K562 (cell line): ENCODE data around the gene STK17A. TPM values are rescaled to one million over a fixed set of nuclear protein-coding genes. Genes with fewer than 3 reads are reported as not detected.
A peak's percentile ranks its signal among the peaks of the same experiment; 100 is the strongest.

Source experiments
- ATAC-seq: fragments of 200-7000 bp; cut with Tn5 transposase; 3 replicates; pipeline ENCODE4 v1.9.1; 2020; ENCODE audit warnings: moderate library complexity
- BruUV-seq: library from RNA; stranded (reverse); fragments of 400-500 nt; replicated peaks from 2 replicates; lab custom pipeline; 2021; lab: Mats Ljungman, UMichigan
- CTCF ChIA-PET: fragments of 300-600 bp; formaldehyde crosslinking; extraction: SDS; loops from one replicate; lab custom pipeline; 2021; ENCODE audit warnings: low intra/inter-chr PET ratio; lab: Yijun Ruan, JAX
- POLR2A ChIA-PET: fragments of 300-600, 350-650 bp; sonication (Branson Sonifier 250); formaldehyde crosslinking; extraction: SDS; loops from one replicate; lab custom pipeline; 2021; ENCODE audit warnings: antibody characterized with exemption, inconsistent platforms; lab: Yijun Ruan, JAX
- DNase-seq, 4 experiments: peaks; one replicate each; pipeline versions ENCODE4 v3.0.0 to v3.0.0-alpha.2; 2011 to 2018; ENCODE audit warnings: low spot score in 3 of 4, mixed read lengths in 3 of 4; ENCODE audit errors: extremely low read depth in 1 of 4
- FAIRE-seq: peaks from 2 replicates; lab custom pipeline; 2011; peaks lifted over from hg19 to GRCh38; lab: Jason Lieb, UNC
- H2AFZ ChIP-seq: 2 replicates; pipeline ENCODE4 v1.6.0; 2011; ENCODE audit warnings: low read depth, low read length, control low read depth, inconsistent platforms
- H3K27ac ChIP-seq: fragments of 200-600 bp; 3 replicates; pipeline ENCODE4 v1.8.0; 2011; ENCODE audit warnings: low read depth, mild to moderate bottlenecking, control low read depth, inconsistent platforms, low read length, moderate library complexity, mixed read lengths; ENCODE audit errors: extremely low read depth
- H3K27me3 ChIP-seq, 2 experiments: fragments of 300-600 bp in 1 of 2; 2 replicates in 1 of 2; 3 replicates in 1 of 2; pipeline versions ENCODE4 v1.6.0 to v1.8.0; 2011; ENCODE audit warnings: inconsistent platforms in 2 of 2, low read length in 2 of 2, mild to moderate bottlenecking in 1 of 2, mixed read lengths in 1 of 2, moderate library complexity in 1 of 2; ENCODE audit not compliant: control insufficient read depth in 2 of 2, insufficient read depth in 2 of 2
- H3K36me3 ChIP-seq: fragments of 300-600 bp; 3 replicates; pipeline ENCODE4 v1.8.0; 2011; ENCODE audit warnings: mild to moderate bottlenecking, low read length, inconsistent platforms; ENCODE audit not compliant: control insufficient read depth, insufficient read depth
- H3K4me1 ChIP-seq, 2 experiments: fragments of 200-600 bp in 1 of 2; replicated peaks in 1 of 2; 2 replicates in 1 of 2; 3 replicates in 1 of 2; pipeline versions ENCODE4 v1.5.1 to v1.8.0; 2011; ENCODE audit warnings: inconsistent platforms in 2 of 2, low read length in 2 of 2, mild to moderate bottlenecking in 1 of 2, mixed read lengths in 1 of 2, moderate library complexity in 1 of 2; ENCODE audit not compliant: control insufficient read depth in 2 of 2, insufficient read depth in 2 of 2
- H3K4me2 ChIP-seq: 2 replicates; pipeline ENCODE4 v1.6.1; 2011; ENCODE audit warnings: low read length, control low read depth, inconsistent platforms, mixed read lengths; ENCODE audit not compliant: insufficient read depth
- H3K4me3 ChIP-seq: fragments of 200-600 bp; sonication (generic), shearing (Covaris generic); 2 replicates; pipeline ENCODE4 v1.5.1; 2016; ENCODE audit warnings: control low read depth, inconsistent platforms
- H3K79me2 ChIP-seq: fragments of 200-600 bp; 3 replicates; pipeline ENCODE4 v1.8.0; 2011; ENCODE audit warnings: low read length, inconsistent platforms; ENCODE audit not compliant: control insufficient read depth, insufficient read depth
- H3K9ac ChIP-seq, 2 experiments: 2 replicates each; pipeline versions ENCODE4 v1.6.0 to v1.6.1; 2011; ENCODE audit warnings: low read depth in 2 of 2, low read length in 2 of 2, control low read depth in 1 of 2, inconsistent platforms in 1 of 2, mild to moderate bottlenecking in 1 of 2, mixed read lengths in 1 of 2; ENCODE audit not compliant: insufficient read depth in 1 of 2
- H3K9me1 ChIP-seq: one replicate; pipeline ENCODE4 v1.6.0; 2011; ENCODE audit warnings: inconsistent platforms, mild to moderate bottlenecking, low read length, moderate library complexity; ENCODE audit not compliant: control insufficient read depth, insufficient read depth
- H3K9me3 ChIP-seq: replicated peaks from 2 replicates; pipeline ENCODE4 v1.5.1; 2011; ENCODE audit warnings: low read depth, low read length, inconsistent platforms; ENCODE audit not compliant: control insufficient read depth, insufficient read depth
- H4K20me1 ChIP-seq: replicated peaks from 2 replicates; pipeline ENCODE4 v1.6.1; 2011; ENCODE audit warnings: low read length, inconsistent platforms, mixed read lengths; ENCODE audit not compliant: control insufficient read depth, insufficient read depth
- BCLAF1 ChIP-seq, 2 experiments: fragments of 450-650 bp in 1 of 2; IDR thresholded peaks; 2 replicates each; pipeline ENCODE4 v1.6.1; 2011 to 2017; ENCODE audit warnings: low read depth in 2 of 2, antibody characterized with exemption in 1 of 2, borderline replicate concordance in 1 of 2, low read length in 1 of 2, mild to moderate bottlenecking in 1 of 2, mixed read lengths in 1 of 2; ENCODE audit not compliant: control insufficient read depth in 1 of 2
- CEBPB ChIP-seq: fragments of 450-650 bp; IDR thresholded peaks from 2 replicates; pipeline ENCODE4 v1.6.1; 2016; ENCODE audit warnings: missing genetic modification characterization, missing compliant biosample characterization
- CEBPG ChIP-seq, 3 experiments: fragments of 200-800 bp in 1 of 3; sonication (Bioruptor generic) in 1 of 3; sonication (generic) in 1 of 3; formaldehyde crosslinking in 1 of 3; IDR thresholded peaks in 2 of 3; conservative IDR thresholded peaks in 1 of 3; 2 replicates each; pipeline versions ENCODE4 v1.6.1 to v1.8.0; 2016 to 2022; ENCODE audit warnings: missing compliant biosample characterization in 2 of 3, missing genetic modification characterization in 2 of 3, mild to moderate bottlenecking in 1 of 3, missing genetic modification reagents in 1 of 3
- DEAF1 ChIP-seq: fragments of 450-650 bp; formaldehyde crosslinking; IDR thresholded peaks from 2 replicates; pipeline ENCODE4 v1.4.0; 2020; ENCODE audit warnings: mild to moderate bottlenecking, moderate library complexity
- HMBOX1 ChIP-seq: sonication (generic); IDR thresholded peaks from 2 replicates; pipeline ENCODE4 v1.6.1; 2016
- MCM2 ChIP-seq: fragments of 450-650 bp; IDR thresholded peaks from 2 replicates; pipeline ENCODE4 v1.6.1; 2017; ENCODE audit warnings: low read depth, mild to moderate bottlenecking
- WGBS: fragments of 100-300 bp; shearing (Covaris generic); methylation state at CpG from one replicate; pipeline ENCODE4 v1.1.6; 2016; ENCODE audit warnings: low coverage, mixed read lengths; ENCODE audit not compliant: insufficient coverage; ENCODE audit errors: missing lambda C conversion rate; 5-methylcytosine and 5-hydroxymethylcytosine counted together
- in situ Hi-C: fragments of 300-500 bp; cut with MboI; formaldehyde crosslinking; loops from 4 replicates; pipeline ENCODE4 v1.15.0; 2018; ENCODE audit warnings: inconsistent platforms, mixed read lengths
- intact Hi-C: fragments of 100-400 bp; cut with micrococcal nuclease; formaldehyde crosslinking; loops from 2 replicates; pipeline ENCODE4 v1.14.2; 2022
- polyA plus RNA-seq, 8 experiments: library from polyadenylated mRNA; depleted of rRNA in 4 of 8; stranded (reverse) in 5 of 8; unstranded in 3 of 8; fragments of >200 nt; fragmentation: Nextera tagmentation in 2 of 8; fragmentation: Illumina TruSeq in 1 of 8; extraction: Ambion mirVana in 2 of 8; extraction: Trizol in 1 of 8; gene quantifications; 2 replicates each; pipeline versions ENCODE4 v1.2.1 to v1.2.3, GENCODE V29; 2011 to 2014; ENCODE audit warnings: inconsistent platforms in 1 of 8, missing spikeins in 1 of 8
- total RNA-seq, 7 experiments: library from RNA; depleted of rRNA in 6 of 7; stranded (reverse); fragments of >200 nt in 6 of 7; fragmentation: Illumina TruSeq in 2 of 7; extraction: Trizol in 2 of 7; gene quantifications; 2 replicates each; pipeline versions ENCODE4 v1.2.1 to v1.2.3, GENCODE V29; 2011 to 2021; ENCODE audit warnings: low replicate concordance in 1 of 7

STK17A gene
- total and polyA plus RNA-seq, 9 of the 15 experiments (the other 6 are each of a cell fraction or from before 2014, with no cell fraction given): 3.4 to 16.3 (median 13.2) TPM

- no TSS peak for BruUV-seq
- POLR2A ChIA-PET: interaction anchor here (0.7 to 2.4 kb wide), 2 partner anchors 17 to 36 kb away, joined by 3 to 5 read pairs; no protein-coding TSS in a partner anchor
Measured at GRCh38 chr7:43585562-43585961, 2.7 kb downstream of the STK17A start.

More at GRCh38 chr7:43585562-43585961, 2.7 kb downstream of the STK17A start:
- Histone ChIP-seq H3K36me3 (no peaks in the 10 kb centered on the region), H3K4me1 (peaks cover 7 to 10% of the 10 kb centered on the region in 2 experiments; a peak in 4 of 5 replicates), H3K9me3 (no peaks in the 10 kb centered on the region), H3K4me2 (no peak overlapping the region), H3K27me3 (no peaks in the 10 kb centered on the region; a peak in 1 of 5 replicates), H2AFZ (no peak overlapping the region), H3K79me2 (peaks cover 60% of the 10 kb centered on the region), H4K20me1 (0 out of 2 replicates have a peak, but pooled peaks cover 4% of the 10 kb centered on the region), H3K9me1 (no peaks in the 10 kb centered on the region), H3K27ac (no peak overlapping the region), H3K9ac (no peak overlapping the region), H3K4me3 (no peak overlapping the region)
- DNase-seq (no peak), ATAC-seq (no peak), FAIRE-seq (no peak)
- peak; percentile 83 for TF ChIP-seq CEBPB
- no peak for TF ChIP-seq MCM2
- TF ChIP-seq BCLAF1 (IDR thresholded peaks at IDR 0.05; ENCODE audit: borderline replicate concordance in 1 of 2, control insufficient read depth in 1 of 2, low read depth in 2 of 2, low read length in 1 of 2): no peak
- TF ChIP-seq DEAF1 (CRISPR knock-in tag): 0 out of 2 replicates have a peak, but pooled peaks have one; percentile 12
- TF ChIP-seq CEBPG (CRISPR knock-in tag; IDR thresholded peaks at IDR 0.05): no peak
- peak; percentile 40 to 59; a peak in 3 of 4 replicates for TF ChIP-seq CEBPG (tag; conservative IDR thresholded peaks at IDR 0.05 in 1 of 2, IDR thresholded peaks at IDR 0.05 in 1 of 2)
- peak; percentile 68 for TF ChIP-seq HMBOX1
- WGBS: 66% methylated on average over 2 of the region's 2 CpGs
- in situ Hi-C loops: loop anchor here (10.0 kb wide), 1 partner anchor 249 kb away; no protein-coding TSS in a partner anchor
- CTCF ChIA-PET: interaction anchor here (1.2 kb wide), 1 partner anchor 253 kb away, joined by 4 read pairs; no protein-coding TSS in a partner anchor
- intact Hi-C loops: loop anchor here (10.0 kb wide), 1 partner anchor 369 kb away; no protein-coding TSS in a partner anchor
